H9 (cell line): ENCODE results near the gene AKAP9. TPM values are rescaled to one million over a fixed set of nuclear protein-coding genes. Genes with fewer than 3 reads are reported as not detected.
"Not testable (repeated sequence)": the region's sequence is repeated elsewhere in the genome, so short reads cannot be mapped to it uniquely, and the experiment has no call there.

Experiments used
- DNase-seq: peaks from one replicate; pipeline ENCODE4 v3.0.0-alpha.2; 2017
- H2AFZ ChIP-seq: one replicate; pipeline ENCODE4 v1.6.1; 2013; ENCODE audit warnings: mild to moderate bottlenecking, low read length, control low read depth, moderate library complexity
- H2AK5ac ChIP-seq: 2 replicates; pipeline ENCODE4 v1.6.1; 2013; ENCODE audit warnings: low read length, control low read depth, mixed read lengths; ENCODE audit not compliant: insufficient read length
- H2BK120ac ChIP-seq: one replicate; pipeline ENCODE4 v1.6.1; 2013; ENCODE audit warnings: low read depth, mild to moderate bottlenecking, low read length, control low read depth, inconsistent platforms; ENCODE audit not compliant: poor library complexity, severe bottlenecking
- H2BK12ac ChIP-seq: 2 replicates; pipeline ENCODE4 v1.6.1; 2013; ENCODE audit warnings: low read length, control low read depth, mixed read lengths, low read depth; ENCODE audit not compliant: insufficient read length
- H2BK15ac ChIP-seq: 2 replicates; pipeline ENCODE4 v1.6.1; 2013; ENCODE audit warnings: low read depth, low read length, control low read depth
- H2BK20ac ChIP-seq: one replicate; pipeline ENCODE4 v1.6.1; 2013; ENCODE audit warnings: low read depth, mild to moderate bottlenecking, low read length, control low read depth, inconsistent platforms; ENCODE audit not compliant: poor library complexity, severe bottlenecking
- H2BK5ac ChIP-seq: 2 replicates; pipeline ENCODE4 v1.6.1; 2013; ENCODE audit warnings: low read length, control low read depth, mixed read lengths; ENCODE audit not compliant: insufficient read length
- H3K14ac ChIP-seq: 2 replicates; pipeline ENCODE4 v1.6.1; 2013; ENCODE audit warnings: low read length, control low read depth; ENCODE audit not compliant: insufficient read depth
- H3K18ac ChIP-seq: 2 replicates; pipeline ENCODE4 v1.6.1; 2013; ENCODE audit warnings: low read depth, mild to moderate bottlenecking, mixed read lengths, low read length, control low read depth; ENCODE audit not compliant: insufficient read length
- H3K23ac ChIP-seq: 2 replicates; pipeline ENCODE4 v1.6.1; 2013; ENCODE audit warnings: low read length, control low read depth, mixed read lengths, low read depth; ENCODE audit not compliant: insufficient read length
- H3K23me2 ChIP-seq: 2 replicates; pipeline ENCODE4 v1.6.1; 2013; ENCODE audit warnings: low read depth, mild to moderate bottlenecking, mixed read lengths, low read length, control low read depth; ENCODE audit not compliant: insufficient read length, poor library complexity, severe bottlenecking
- H3K27ac ChIP-seq: 2 replicates; pipeline ENCODE4 v1.5.1; 2013; ENCODE audit warnings: low read length, control low read depth, mixed read lengths, low read depth; ENCODE audit not compliant: insufficient read length
- H3K27me3 ChIP-seq: 2 replicates; pipeline ENCODE4 v1.6.1; 2013; ENCODE audit warnings: low read length, control low read depth, inconsistent platforms; ENCODE audit not compliant: insufficient read depth
- H3K4ac ChIP-seq: 2 replicates; pipeline ENCODE4 v1.6.1; 2013; ENCODE audit warnings: low read depth, mild to moderate bottlenecking, control low read depth, inconsistent platforms, low read length, moderate library complexity
- H3K4me1 ChIP-seq: 2 replicates; pipeline ENCODE4 v1.6.1; 2013; ENCODE audit warnings: low read length, control low read depth, inconsistent platforms; ENCODE audit not compliant: insufficient read depth
- H3K4me2 ChIP-seq: 2 replicates; pipeline ENCODE4 v1.6.1; 2013; ENCODE audit warnings: low read length, control low read depth, mixed read lengths; ENCODE audit not compliant: insufficient read length, insufficient read depth
- H3K56ac ChIP-seq: 2 replicates; pipeline ENCODE4 v1.6.1; 2013; ENCODE audit warnings: low read depth, mild to moderate bottlenecking, mixed read lengths, low read length, control low read depth; ENCODE audit not compliant: insufficient read length
- H3K79me1 ChIP-seq: 2 replicates; pipeline ENCODE4 v1.6.1; 2013; ENCODE audit warnings: low read depth, mild to moderate bottlenecking, moderate library complexity, low read length, control low read depth, inconsistent platforms; ENCODE audit not compliant: insufficient read depth, poor library complexity, severe bottlenecking
- H3K79me2 ChIP-seq: 2 replicates; pipeline ENCODE4 v1.6.1; 2013; ENCODE audit warnings: low read length, control low read depth, inconsistent platforms; ENCODE audit not compliant: insufficient read depth
- H3K9ac ChIP-seq: 2 replicates; pipeline ENCODE4 v1.6.1; 2013; ENCODE audit warnings: low read length, control low read depth, mixed read lengths; ENCODE audit not compliant: insufficient read length; ENCODE audit errors: extremely low read depth
- H3K9me3 ChIP-seq: one replicate; pipeline ENCODE4 v1.6.1; 2013; ENCODE audit warnings: low read depth, low read length, inconsistent platforms; ENCODE audit not compliant: control insufficient read depth
- H3T11ph ChIP-seq: one replicate; pipeline ENCODE4 v1.6.1; 2013; ENCODE audit warnings: mild to moderate bottlenecking, low read length, control low read depth, inconsistent platforms
- H4K20me1 ChIP-seq: one replicate; pipeline ENCODE4 v1.6.1; 2013; ENCODE audit not compliant: control insufficient read depth, insufficient read length, insufficient read depth
- H4K5ac ChIP-seq: 2 replicates; pipeline ENCODE4 v1.6.1; 2013; ENCODE audit warnings: low read depth, mild to moderate bottlenecking, mixed read lengths, low read length, control low read depth; ENCODE audit not compliant: insufficient read length
- H4K8ac ChIP-seq: replicated peaks from 2 replicates; pipeline ENCODE4 v1.6.1; 2013; ENCODE audit warnings: low read length, control low read depth, mixed read lengths, low read depth; ENCODE audit not compliant: insufficient read length
- H4K91ac ChIP-seq: 2 replicates; pipeline ENCODE4 v1.6.1; 2013; ENCODE audit warnings: low read depth, mild to moderate bottlenecking, moderate library complexity, mixed read lengths, low read length, control low read depth; ENCODE audit not compliant: insufficient read length
- H3K27ac Mint-ChIP-seq, 3 experiments: 2 replicates in 2 of 3; 3 replicates in 1 of 3; pipeline ENCODE4 v1.8.0; 2020 to 2021; ENCODE audit warnings: mixed read lengths in 3 of 3, mild to moderate bottlenecking in 1 of 3, moderate library complexity in 1 of 3
- H3K27me3 Mint-ChIP-seq: 2 replicates; pipeline ENCODE4 v1.8.0; 2021; ENCODE audit warnings: low read depth, mild to moderate bottlenecking, moderate library complexity, mixed read lengths
- H3K36me3 Mint-ChIP-seq, 3 experiments: 2 replicates in 2 of 3; 3 replicates in 1 of 3; pipeline ENCODE4 v1.8.0; 2020 to 2021; ENCODE audit warnings: low read depth in 3 of 3, mixed read lengths in 3 of 3; ENCODE audit not compliant: insufficient read depth in 1 of 3
- H3K4me1 Mint-ChIP-seq, 2 experiments: 2 replicates each; pipeline ENCODE4 v1.8.0; 2020; ENCODE audit warnings: mixed read lengths in 2 of 2
- H3K4me3 Mint-ChIP-seq, 2 experiments: 2 replicates in 1 of 2; 3 replicates in 1 of 2; pipeline ENCODE4 v1.8.0; 2020 to 2021; ENCODE audit warnings: mild to moderate bottlenecking in 2 of 2, mixed read lengths in 2 of 2, moderate library complexity in 1 of 2
- H3K9me3 Mint-ChIP-seq, 2 experiments: 2 replicates in 1 of 2; 3 replicates in 1 of 2; pipeline ENCODE4 v1.8.0; 2020; ENCODE audit warnings: mild to moderate bottlenecking in 2 of 2, mixed read lengths in 2 of 2, moderate library complexity in 1 of 2
- CTCF ChIP-seq: fragments of 200-600 bp; sonication (generic); conservative IDR thresholded peaks from 3 replicates; pipeline ENCODE4 v1.8.0; 2021; ENCODE audit warnings: antibody characterized with exemption, mild to moderate bottlenecking
- WGBS: extraction: QIAGEN DNeasy Blood & Tissue Kit; methylation state at CpG from one replicate; pipeline ENCODE4 v1.1.7; 2013; ENCODE audit warnings: missing lambda C conversion rate, low lambda C conversion rate, mixed read lengths; ENCODE audit not compliant: insufficient read length; ENCODE audit errors: extremely low coverage; 5-methylcytosine and 5-hydroxymethylcytosine counted together
- total RNA-seq: library from RNA; stranded (reverse); gene quantifications from 2 replicates; pipeline ENCODE4 v1.2.1, GENCODE V29; 2021

AKAP9 gene
- total RNA-seq, 1 experiment from 2014 or later = 22.4 TPM

- Histone ChIP-seq H2BK5ac (no peak overlapping the region), H2BK120ac (no peak overlapping the region), H3T11ph (no peak overlapping the region), H3K27ac (no peak overlapping the region), H3K18ac (no peak overlapping the region), H3K9ac (no peak overlapping the region), H3K4me2 (no peak overlapping the region), H2AK5ac (no peak overlapping the region), H4K91ac (no peak overlapping the region), H2BK15ac (no peak overlapping the region), H3K79me2 (0 out of 2 replicates have a peak, but pooled peaks cover 2% of the 10 kb centered on the region), H2AFZ (no peak overlapping the region), H3K4ac (no peak overlapping the region), H3K23me2 (no peaks in the 10 kb centered on the region), H4K5ac (no peak overlapping the region), H3K56ac (no peak overlapping the region), H2BK20ac (no peak overlapping the region), H3K9me3 (no peaks in the 10 kb centered on the region), H3K27me3 (no peaks in the 10 kb centered on the region), H3K14ac (no peak overlapping the region), H4K20me1 (no peaks in the 10 kb centered on the region), H2BK12ac (no peak overlapping the region), H4K8ac (no peak overlapping the region), H3K4me1 (no peaks in the 10 kb centered on the region), H3K23ac (no peak overlapping the region), H3K79me1 (peaks cover 3% of the 10 kb centered on the region)
- H3K27ac Mint-ChIP-seq = no peak overlapping the region
- no CpG with 5 or more reads among the region's 3 CpGs for WGBS
- no peaks in the 10 kb centered on the region for H3K4me1 Mint-ChIP-seq
- no peak for DNase-seq
- no peaks in the 10 kb centered on the region for H3K27me3 Mint-ChIP-seq
- no peak overlapping the region for H3K4me3 Mint-ChIP-seq
- no peaks in the 10 kb centered on the region for H3K9me3 Mint-ChIP-seq
- no peak for TF ChIP-seq CTCF
- peaks cover 0 to 3% (median 0%) of the 10 kb centered on the region in 3 experiments; a peak in 2 of 7 replicates for H3K36me3 Mint-ChIP-seq
Measured at GRCh38 chr7:91962419-91962818, 21.8 kb downstream of the AKAP9 start.

GRCh38 chr7:91967513-91967912 lies 26.9 kb downstream of the AKAP9 start:
- H3K4me1 Mint-ChIP-seq = peaks cover 13 to 14% of the 10 kb centered on the region in 2 experiments
- H3K23me2 ChIP-seq, H3T11ph ChIP-seq, H3K4me2 ChIP-seq, H2BK5ac ChIP-seq, H4K8ac ChIP-seq, H3K14ac ChIP-seq, H3K27me3 ChIP-seq, H3K23ac ChIP-seq, H3K18ac ChIP-seq, H3K4me1 ChIP-seq, H2AFZ ChIP-seq, H2AK5ac ChIP-seq, H3K36me3 Mint-ChIP-seq, H3K9ac ChIP-seq, H3K27ac ChIP-seq, H3K56ac ChIP-seq, DNase-seq, H2BK20ac ChIP-seq, H3K9me3 ChIP-seq, H3K79me2 ChIP-seq, H3K79me1 ChIP-seq, H2BK12ac ChIP-seq, H4K20me1 ChIP-seq, H3K4ac ChIP-seq, H3K9me3 Mint-ChIP-seq, H3K4me3 Mint-ChIP-seq, H2BK120ac ChIP-seq, H4K5ac ChIP-seq, H4K91ac ChIP-seq, H2BK15ac ChIP-seq, H3K27me3 Mint-ChIP-seq: not testable (repeated sequence)
- no CpG with 5 or more reads among the region's 2 CpGs for WGBS
- H3K27ac Mint-ChIP-seq = peak overlapping the region in 1 of 3 experiments; percentile 40; a peak in 1 of 7 replicates
